HG02642 (cell line): Measurements from ENCODE around the gene MED12L.
A peak's percentile ranks its signal among the peaks of the same experiment; 100 is the strongest.

ENCODE experiments used
- ATAC-seq: cut with Tn5 transposase; IDR thresholded peaks from one replicate; pipeline ENCODE4 v1.9.1; 2021; ENCODE audit warnings: mild to moderate bottlenecking; ENCODE audit not compliant: unreplicated experiment, poor library complexity

The MED12L gene

GRCh38 chr3:151432616-151433372 is 347.3 kb downstream of the MED12L start:
- no peak for ATAC-seq

- ATAC-seq = no peak
These were observed 348.9 kb downstream of the MED12L start for GRCh38 chr3:151434151-151434890.

GRCh38 chr3:151436675-151437446 is 351.4 kb downstream of the MED12L start:
- no peak for ATAC-seq

GRCh38 chr3:151437906-151438305 is 352.4 kb downstream of the MED12L start:
- no peak for ATAC-seq

GRCh38 chr3:151439652-151440125 is 354.2 kb downstream of the MED12L start:
- peak; percentile 79 for ATAC-seq

- ATAC-seq = no peak
These were observed 355.5 kb downstream of the MED12L start for GRCh38 chr3:151440940-151441339.

- ATAC-seq = no peak
These were observed 358.1 kb downstream of the MED12L start for GRCh38 chr3:151443583-151443982.

GRCh38 chr3:151445273-151446001 is 360.0 kb downstream of the MED12L start:
- no peak for ATAC-seq

- no peak for ATAC-seq
These were observed 360.5 kb downstream of the MED12L start for GRCh38 chr3:151446002-151446340.

GRCh38 chr3:151452368-151452767 is 366.9 kb downstream of the MED12L start:
- ATAC-seq = no peak

GRCh38 chr3:151452841-151453240 is 367.4 kb downstream of the MED12L start:
- ATAC-seq = no peak

- ATAC-seq = no peak
These were observed 370.6 kb downstream of the MED12L start for GRCh38 chr3:151456065-151456464.

GRCh38 chr3:151459358-151459757 is 373.9 kb downstream of the MED12L start:
- no peak for ATAC-seq

GRCh38 chr3:151460228-151460627 is 374.8 kb downstream of the MED12L start:
- no peak for ATAC-seq

GRCh38 chr3:151460774-151461450 is 375.4 kb downstream of the MED12L start, which contains the start of gene IGSF10:
TSS of gene IGSF10 (minus strand) at chr3:151461061. CDS start at chr3:151458709, 2,352 bp downstream.
- ATAC-seq = no peak

- ATAC-seq = no peak
These were observed 376.9 kb downstream of the MED12L start for GRCh38 chr3:151462278-151462780.

GRCh38 chr3:151462991-151463390 is 377.5 kb downstream of the MED12L start:
- ATAC-seq = no peak

GRCh38 chr3:151467069-151467468 is 381.6 kb downstream of the MED12L start:
- no peak for ATAC-seq

GRCh38 chr3:151468284-151468917 is 382.9 kb downstream of the MED12L start:
- ATAC-seq = peak; percentile 77
